Measurements from ENCODE around the gene MFAP4. TPM values are rescaled to one million over a fixed set of nuclear protein-coding genes. Genes with fewer than 3 reads are reported as not detected.

The MFAP4 gene
- 100 to 1,000 TPM in 3 of 4 donors, 10 to 100 TPM in 1; 89.3 to 282 (median 165) TPM for total RNA-seq

GRCh38 chr17:19386974-19387920, at the start of gene MFAP4:
Gene MFAP4 (minus strand): TSS chr17:19387190. CDS start chr17:19387155, 35 bp downstream.
- Histone ChIP-seq H3K4me1 (peaks cover 10 to 99% (median 69%) of the 10 kb centered on the region in 3 donors), H3K4me3 (peak within 1 kb of the TSS; percentile 2 to 44)
- peak; percentile 63 for ATAC-seq

GRCh38 chr17:19433727-19434340, 46.8 kb upstream of the MFAP4 start:
- H3K27ac ChIP-seq = no peak overlapping the region
- no peak for ATAC-seq
- no peaks in the 10 kb centered on the region for H3K4me1 ChIP-seq
- H3K27me3 ChIP-seq = no peaks in the 10 kb centered on the region
- H3K36me3 ChIP-seq = no peaks in the 10 kb centered on the region
- TF ChIP-seq POLR2A (IDR thresholded peaks at IDR 0.05) (no peak), EP300 (IDR thresholded peaks at IDR 0.05) (no peak), CTCF (IDR thresholded peaks at IDR 0.05) (no peak), POLR2AphosphoS5 (IDR thresholded peaks at IDR 0.05) (no peak)
- 91 to 100% methylated on average over 1 of the region's 2 CpGs for WGBS, 2 donors (ENCODE audit: low coverage in 1 of 2)
- no peak overlapping the region for H3K4me3 ChIP-seq
- H3K9me3 ChIP-seq = no peaks in the 10 kb centered on the region

More at GRCh38 chr17:19386974-19387920, at the start of gene MFAP4:
- WGBS, 2 donors (ENCODE audit: low coverage in 1 of 2) = 0 to 20% methylated on average over 1 to 3 of the region's 22 CpGs
- Histone ChIP-seq H3K9me3 (no peaks in the 10 kb centered on the region), H3K27ac (peak within 1 kb of the TSS; percentile 91 to 98 (median 96)), H3K36me3 (peaks cover 0 to 19% of the 10 kb centered on the region in 2 donors), H3K27me3 (no peaks in the 10 kb centered on the region)
- TF ChIP-seq POLR2AphosphoS5 (IDR thresholded peaks at IDR 0.05) (peak; percentile 77), CTCF (IDR thresholded peaks at IDR 0.05) (no peak)

GRCh38 chr17:19433255-19433654, 46.3 kb upstream of the MFAP4 start:
- Histone ChIP-seq H3K4me1 (peaks cover 0 to 3% (median 0%) of the 10 kb centered on the region in 3 donors), H3K36me3 (no peaks in the 10 kb centered on the region), H3K27ac (no peak overlapping the region), H3K4me3 (no peak overlapping the region), H3K27me3 (no peaks in the 10 kb centered on the region), H3K9me3 (no peaks in the 10 kb centered on the region)
- WGBS, 2 donors (ENCODE audit: low coverage in 1 of 2) = 64 to 67% methylated on average over 2 to 3 of the region's 5 CpGs
- TF ChIP-seq POLR2A (IDR thresholded peaks at IDR 0.05) (no peak), POLR2AphosphoS5 (IDR thresholded peaks at IDR 0.05) (no peak), CTCF (IDR thresholded peaks at IDR 0.05) (no peak), EP300 (IDR thresholded peaks at IDR 0.05) (no peak)
- ATAC-seq = no peak

- WGBS, 2 donors (ENCODE audit: low coverage in 1 of 2) = 75 to 77% methylated on average over 3 of the region's 3 CpGs
- Histone ChIP-seq H3K27ac (no peak overlapping the region), H3K27me3 (no peaks in the 10 kb centered on the region), H3K36me3 (no peaks in the 10 kb centered on the region), H3K4me1 (peaks cover 0 to 8% (median 0%) of the 10 kb centered on the region in 3 donors), H3K9me3 (no peaks in the 10 kb centered on the region), H3K4me3 (no peak overlapping the region)
- no peak for ATAC-seq
- TF ChIP-seq EP300 (IDR thresholded peaks at IDR 0.05) (no peak), POLR2AphosphoS5 (IDR thresholded peaks at IDR 0.05) (no peak), POLR2A (IDR thresholded peaks at IDR 0.05) (no peak), CTCF (IDR thresholded peaks at IDR 0.05) (no peak)
Observed at GRCh38 chr17:19431691-19432090, 44.7 kb upstream of the MFAP4 start.
